HepG2 (cell line): ENCODE data around the gene TBKBP1.

Experiments used
- ARNT ChIP-seq: fragments of 450-650 bp; IDR thresholded peaks from 2 replicates; pipeline ENCODE4 v1.6.1; 2017
- CAMTA2 ChIP-seq: sonication (generic); formaldehyde crosslinking; IDR thresholded peaks from 2 replicates; pipeline ENCODE4 v1.4.0; 2020; ENCODE audit warnings: mild to moderate bottlenecking, missing genetic modification reagents, borderline replicate concordance
- KLF12 ChIP-seq: sonication (generic); formaldehyde crosslinking; IDR thresholded peaks from 2 replicates; pipeline ENCODE4 v1.4.0; 2020; ENCODE audit warnings: missing genetic modification reagents, borderline replicate concordance
- MTF1 ChIP-seq: sonication (generic); formaldehyde crosslinking; IDR thresholded peaks from 2 replicates; pipeline ENCODE4 v1.5.0; 2020; ENCODE audit warnings: missing genetic modification reagents
- POLR2A ChIP-seq, 2 experiments: IDR thresholded peaks; 2 replicates each; pipeline ENCODE4 v1.6.1; 2011; ENCODE audit warnings: low read depth in 2 of 2, low read length in 2 of 2, mild to moderate bottlenecking in 1 of 2, moderate library complexity in 1 of 2; ENCODE audit not compliant: insufficient read depth in 1 of 2
- YY1 ChIP-seq: IDR thresholded peaks from 2 replicates; pipeline ENCODE4 v1.6.1; 2011; ENCODE audit warnings: low read length, low read depth, moderate library complexity, mild to moderate bottlenecking; ENCODE audit not compliant: insufficient read depth, insufficient replicate concordance
- TF ChIP-seq, protein P1 (sequence below): sonication (generic); formaldehyde crosslinking; IDR thresholded peaks from 2 replicates; pipeline ENCODE4 v1.5.0; 2020; ENCODE audit warnings: mild to moderate bottlenecking, missing genetic modification reagents, moderate library complexity
- TF ChIP-seq, protein P2 (sequence below): sonication (generic); formaldehyde crosslinking; IDR thresholded peaks from 2 replicates; pipeline ENCODE4 v1.4.0; 2020; ENCODE audit warnings: low read depth, missing genetic modification reagents
- TF ChIP-seq, protein P3 (sequence below): sonication (generic); formaldehyde crosslinking; conservative IDR thresholded peaks from 2 replicates; pipeline ENCODE4 v1.4.0; 2020; ENCODE audit warnings: missing genetic modification reagents
- TF ChIP-seq, protein P4 (sequence below): sonication (generic); formaldehyde crosslinking; IDR thresholded peaks from 2 replicates; pipeline ENCODE4 v1.4.0; 2020; ENCODE audit warnings: missing genetic modification reagents

DNA sequence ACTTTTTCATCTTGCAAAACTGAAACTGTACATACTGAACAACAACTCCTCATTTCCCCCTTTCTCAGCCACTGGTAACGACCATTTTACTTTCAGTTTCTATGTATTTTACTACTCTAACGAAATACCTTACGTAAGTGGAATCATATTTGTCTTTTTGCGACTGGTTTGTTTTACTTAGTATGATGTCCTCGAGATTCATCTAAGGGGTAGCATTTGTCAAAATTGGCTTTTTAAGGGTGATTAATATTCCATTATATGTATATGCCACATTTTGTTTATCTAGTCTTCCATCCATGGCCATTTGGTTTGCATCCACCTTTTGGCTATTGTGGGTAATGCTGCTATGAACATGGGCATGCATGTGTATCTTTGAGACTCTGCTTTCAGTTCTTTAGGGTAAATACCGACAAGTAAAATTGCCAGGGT, 33.9 kb upstream of the TBKBP1 start:
- TF ChIP-seq MTF1 (no peak), KLF12 (CRISPR knock-in tag) (no peak), CAMTA2 (no peak), ARNT (no peak), POLR2A (IDR thresholded peaks at IDR 0.05; ENCODE audit: insufficient read depth in 1 of 2, low read depth in 2 of 2, low read length in 2 of 2) (no peak), YY1 (no peak)
- TF ChIP-seq, protein P1, sequence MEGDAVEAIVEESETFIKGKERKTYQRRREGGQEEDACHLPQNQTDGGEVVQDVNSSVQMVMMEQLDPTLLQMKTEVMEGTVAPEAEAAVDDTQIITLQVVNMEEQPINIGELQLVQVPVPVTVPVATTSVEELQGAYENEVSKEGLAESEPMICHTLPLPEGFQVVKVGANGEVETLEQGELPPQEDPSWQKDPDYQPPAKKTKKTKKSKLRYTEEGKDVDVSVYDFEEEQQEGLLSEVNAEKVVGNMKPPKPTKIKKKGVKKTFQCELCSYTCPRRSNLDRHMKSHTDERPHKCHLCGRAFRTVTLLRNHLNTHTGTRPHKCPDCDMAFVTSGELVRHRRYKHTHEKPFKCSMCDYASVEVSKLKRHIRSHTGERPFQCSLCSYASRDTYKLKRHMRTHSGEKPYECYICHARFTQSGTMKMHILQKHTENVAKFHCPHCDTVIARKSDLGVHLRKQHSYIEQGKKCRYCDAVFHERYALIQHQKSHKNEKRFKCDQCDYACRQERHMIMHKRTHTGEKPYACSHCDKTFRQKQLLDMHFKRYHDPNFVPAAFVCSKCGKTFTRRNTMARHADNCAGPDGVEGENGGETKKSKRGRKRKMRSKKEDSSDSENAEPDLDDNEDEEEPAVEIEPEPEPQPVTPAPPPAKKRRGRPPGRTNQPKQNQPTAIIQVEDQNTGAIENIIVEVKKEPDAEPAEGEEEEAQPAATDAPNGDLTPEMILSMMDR (CRISPR knock-in tag): no peak
- TF ChIP-seq, protein P2, sequence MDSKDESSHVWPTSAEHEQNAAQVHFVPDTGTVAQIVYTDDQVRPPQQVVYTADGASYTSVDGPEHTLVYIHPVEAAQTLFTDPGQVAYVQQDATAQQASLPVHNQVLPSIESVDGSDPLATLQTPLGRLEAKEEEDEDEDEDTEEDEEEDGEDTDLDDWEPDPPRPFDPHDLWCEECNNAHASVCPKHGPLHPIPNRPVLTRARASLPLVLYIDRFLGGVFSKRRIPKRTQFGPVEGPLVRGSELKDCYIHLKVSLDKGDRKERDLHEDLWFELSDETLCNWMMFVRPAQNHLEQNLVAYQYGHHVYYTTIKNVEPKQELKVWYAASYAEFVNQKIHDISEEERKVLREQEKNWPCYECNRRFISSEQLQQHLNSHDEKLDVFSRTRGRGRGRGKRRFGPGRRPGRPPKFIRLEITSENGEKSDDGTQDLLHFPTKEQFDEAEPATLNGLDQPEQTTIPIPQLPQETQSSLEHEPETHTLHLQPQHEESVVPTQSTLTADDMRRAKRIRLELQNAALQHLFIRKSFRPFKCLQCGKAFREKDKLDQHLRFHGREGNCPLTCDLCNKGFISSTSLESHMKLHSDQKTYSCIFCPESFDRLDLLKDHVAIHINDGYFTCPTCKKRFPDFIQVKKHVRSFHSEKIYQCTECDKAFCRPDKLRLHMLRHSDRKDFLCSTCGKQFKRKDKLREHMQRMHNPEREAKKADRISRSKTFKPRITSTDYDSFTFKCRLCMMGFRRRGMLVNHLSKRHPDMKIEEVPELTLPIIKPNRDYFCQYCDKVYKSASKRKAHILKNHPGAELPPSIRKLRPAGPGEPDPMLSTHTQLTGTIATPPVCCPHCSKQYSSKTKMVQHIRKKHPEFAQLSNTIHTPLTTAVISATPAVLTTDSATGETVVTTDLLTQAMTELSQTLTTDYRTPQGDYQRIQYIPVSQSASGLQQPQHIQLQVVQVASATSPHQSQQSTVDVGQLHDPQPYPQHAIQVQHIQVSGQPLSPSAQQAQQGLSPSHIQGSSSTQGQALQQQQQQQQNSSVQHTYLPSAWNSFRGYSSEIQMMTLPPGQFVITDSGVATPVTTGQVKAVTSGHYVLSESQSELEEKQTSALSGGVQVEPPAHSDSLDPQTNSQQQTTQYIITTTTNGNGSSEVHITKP (CRISPR knock-in tag): no peak
- TF ChIP-seq, protein P3, sequence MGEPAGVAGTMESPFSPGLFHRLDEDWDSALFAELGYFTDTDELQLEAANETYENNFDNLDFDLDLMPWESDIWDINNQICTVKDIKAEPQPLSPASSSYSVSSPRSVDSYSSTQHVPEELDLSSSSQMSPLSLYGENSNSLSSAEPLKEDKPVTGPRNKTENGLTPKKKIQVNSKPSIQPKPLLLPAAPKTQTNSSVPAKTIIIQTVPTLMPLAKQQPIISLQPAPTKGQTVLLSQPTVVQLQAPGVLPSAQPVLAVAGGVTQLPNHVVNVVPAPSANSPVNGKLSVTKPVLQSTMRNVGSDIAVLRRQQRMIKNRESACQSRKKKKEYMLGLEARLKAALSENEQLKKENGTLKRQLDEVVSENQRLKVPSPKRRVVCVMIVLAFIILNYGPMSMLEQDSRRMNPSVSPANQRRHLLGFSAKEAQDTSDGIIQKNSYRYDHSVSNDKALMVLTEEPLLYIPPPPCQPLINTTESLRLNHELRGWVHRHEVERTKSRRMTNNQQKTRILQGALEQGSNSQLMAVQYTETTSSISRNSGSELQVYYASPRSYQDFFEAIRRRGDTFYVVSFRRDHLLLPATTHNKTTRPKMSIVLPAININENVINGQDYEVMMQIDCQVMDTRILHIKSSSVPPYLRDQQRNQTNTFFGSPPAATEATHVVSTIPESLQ: no peak
- TF ChIP-seq, protein P4, sequence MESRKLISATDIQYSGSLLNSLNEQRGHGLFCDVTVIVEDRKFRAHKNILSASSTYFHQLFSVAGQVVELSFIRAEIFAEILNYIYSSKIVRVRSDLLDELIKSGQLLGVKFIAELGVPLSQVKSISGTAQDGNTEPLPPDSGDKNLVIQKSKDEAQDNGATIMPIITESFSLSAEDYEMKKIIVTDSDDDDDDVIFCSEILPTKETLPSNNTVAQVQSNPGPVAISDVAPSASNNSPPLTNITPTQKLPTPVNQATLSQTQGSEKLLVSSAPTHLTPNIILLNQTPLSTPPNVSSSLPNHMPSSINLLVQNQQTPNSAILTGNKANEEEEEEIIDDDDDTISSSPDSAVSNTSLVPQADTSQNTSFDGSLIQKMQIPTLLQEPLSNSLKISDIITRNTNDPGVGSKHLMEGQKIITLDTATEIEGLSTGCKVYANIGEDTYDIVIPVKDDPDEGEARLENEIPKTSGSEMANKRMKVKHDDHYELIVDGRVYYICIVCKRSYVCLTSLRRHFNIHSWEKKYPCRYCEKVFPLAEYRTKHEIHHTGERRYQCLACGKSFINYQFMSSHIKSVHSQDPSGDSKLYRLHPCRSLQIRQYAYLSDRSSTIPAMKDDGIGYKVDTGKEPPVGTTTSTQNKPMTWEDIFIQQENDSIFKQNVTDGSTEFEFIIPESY (CRISPR knock-in tag): no peak
